Esophagus muscularis mucosa (tissue), 4 donors: ENCODE measurements around the gene ASTL. TPM values are rescaled to one million over a fixed set of nuclear protein-coding genes. Genes with fewer than 3 reads are reported as not detected.

Experiments used
- DNase-seq: peaks from one replicate; pipeline ENCODE4 v3.0.0-alpha.2; 2017; ENCODE audit errors: extremely low spot score
- H3K27ac ChIP-seq, 4 donors: fragments of 200-600 bp; sonication (generic); replicated peaks in 1 of 4; 1 replicate in 3 of 4; 2 replicates in 1 of 4; pipeline ENCODE4 v1.5.1; 2016 to 2019; ENCODE audit warnings: mild to moderate bottlenecking in 1 of 4
- H3K27me3 ChIP-seq, 4 donors: fragments of 200-600 bp; sonication (generic); one replicate each; pipeline versions ENCODE4 v1.5.1 to v1.6.0; 2016 to 2019
- H3K36me3 ChIP-seq, 4 donors: fragments of 200-600 bp; sonication (generic); one replicate each; pipeline ENCODE4 v1.5.1; 2016 to 2019
- H3K4me1 ChIP-seq, 4 donors: fragments of 200-600 bp; sonication (generic); one replicate each; pipeline ENCODE4 v1.5.1; 2016 to 2019
- H3K4me3 ChIP-seq, 4 donors: fragments of 200-600 bp; sonication (generic); 1 replicate in 2 of 4; 2 replicates in 2 of 4; pipeline ENCODE4 v1.5.1; 2016 to 2019; ENCODE audit warnings: mild to moderate bottlenecking in 4 of 4, moderate library complexity in 1 of 4
- H3K9me3 ChIP-seq, 4 donors: fragments of 200-600 bp; sonication (generic); 1 replicate in 3 of 4; 2 replicates in 1 of 4; pipeline ENCODE4 v1.5.1; 2016 to 2019
- EP300 ChIP-seq: sonication (generic); formaldehyde crosslinking; IDR thresholded peaks from one replicate; pipeline ENCODE4 v1.6.1; 2017; ENCODE audit warnings: antibody characterized with exemption
- POLR2A ChIP-seq: fragments of 450-650 bp; IDR thresholded peaks from one replicate; pipeline ENCODE4 v1.6.1; 2017; ENCODE audit warnings: antibody characterized with exemption, moderate library complexity, mild to moderate bottlenecking, low read depth
- POLR2AphosphoS5 ChIP-seq, 2 donors: sonication (generic); formaldehyde crosslinking; IDR thresholded peaks; one replicate each; pipeline ENCODE4 v1.6.1; 2017; ENCODE audit warnings: antibody characterized with exemption in 2 of 2
- WGBS: methylation state at CpG from one replicate; pipeline ENCODE4 v1.1.5; 2018; 5-methylcytosine and 5-hydroxymethylcytosine counted together
- intact Hi-C: fragments of 100-400 bp; cut with DNase I; formaldehyde crosslinking; loops from one replicate; pipeline ENCODE4 v1.15.1; 2023
- total RNA-seq, 4 donors: library from RNA; depleted of rRNA; stranded (reverse); fragments of >200 nt; gene quantifications; one replicate each; pipeline versions ENCODE4 v1.1.0 to v1.2.1, GENCODE V29; 2016
- TF ChIP-seq, protein P1 (sequence below), 3 experiments: fragments of 200-600 bp in 2 of 3; fragments of 450-650 bp in 1 of 3; sonication (generic) in 2 of 3; IDR thresholded peaks; one replicate each; pipeline ENCODE4 v1.5.1; 2017 to 2019; ENCODE audit warnings: antibody characterized with exemption in 3 of 3, mild to moderate bottlenecking in 2 of 3, moderate library complexity in 1 of 3

Gene ASTL
- total RNA-seq, 4 donors from 2014 or later = not detected

DNA sequence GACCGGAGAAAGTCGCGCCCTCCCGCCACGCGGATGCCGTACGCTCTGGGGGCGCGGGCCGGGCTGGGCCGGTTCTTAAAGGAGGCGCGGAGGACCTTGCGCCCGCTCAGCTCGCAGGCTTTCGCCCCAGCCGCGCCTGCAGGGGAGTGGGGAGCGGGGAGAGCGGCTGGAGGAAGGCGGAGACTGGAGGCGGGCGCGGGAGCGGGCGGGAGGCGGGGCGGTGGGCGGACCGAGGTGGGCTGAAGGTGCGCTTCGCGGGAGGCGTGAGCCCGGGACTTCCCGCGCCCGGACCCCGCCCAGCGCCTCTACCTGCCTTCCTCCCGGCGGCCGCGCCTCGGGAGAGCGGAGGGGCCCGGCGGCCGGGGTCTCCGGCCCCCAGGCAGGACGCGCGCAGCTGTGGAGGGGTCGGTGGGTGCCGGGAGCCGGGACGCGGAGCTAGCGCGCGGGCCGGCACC lies 21.9 kb downstream of the ASTL start, which contains the start of gene ADRA2B:
ADRA2B (minus strand) TSS at position 148 of the 455 bp plus-strand sequence. CDS start 422 bp downstream, outside the sequence.
- H3K4me3 ChIP-seq = peak within 1 kb of the TSS; percentile 58 to 72 (median 64)
- no peaks in the 10 kb centered on the region for H3K36me3 ChIP-seq
- intact Hi-C loops = loop anchor here (5.0 kb wide), 1 partner anchor 124 kb away; the partner anchor contains the start of gene ANKRD36C
- WGBS = 0% methylated on average over 14 of the region's 64 CpGs
- peak within 1 kb of the TSS; percentile 46 to 62 (median 48) for H3K27ac ChIP-seq
- H3K9me3 ChIP-seq = no peaks in the 10 kb centered on the region
- H3K4me1 ChIP-seq = peaks cover 12 to 18% (median 17%) of the 10 kb centered on the region in 4 donors
- no peak for DNase-seq
- peaks cover 8 to 76% (median 26%) of the 10 kb centered on the region in 4 donors for H3K27me3 ChIP-seq
- peak in 1 of 2 donors; percentile 42 for TF ChIP-seq POLR2AphosphoS5 (IDR thresholded peaks at IDR 0.05)
- no peak for TF ChIP-seq EP300
- TF ChIP-seq, protein P1, sequence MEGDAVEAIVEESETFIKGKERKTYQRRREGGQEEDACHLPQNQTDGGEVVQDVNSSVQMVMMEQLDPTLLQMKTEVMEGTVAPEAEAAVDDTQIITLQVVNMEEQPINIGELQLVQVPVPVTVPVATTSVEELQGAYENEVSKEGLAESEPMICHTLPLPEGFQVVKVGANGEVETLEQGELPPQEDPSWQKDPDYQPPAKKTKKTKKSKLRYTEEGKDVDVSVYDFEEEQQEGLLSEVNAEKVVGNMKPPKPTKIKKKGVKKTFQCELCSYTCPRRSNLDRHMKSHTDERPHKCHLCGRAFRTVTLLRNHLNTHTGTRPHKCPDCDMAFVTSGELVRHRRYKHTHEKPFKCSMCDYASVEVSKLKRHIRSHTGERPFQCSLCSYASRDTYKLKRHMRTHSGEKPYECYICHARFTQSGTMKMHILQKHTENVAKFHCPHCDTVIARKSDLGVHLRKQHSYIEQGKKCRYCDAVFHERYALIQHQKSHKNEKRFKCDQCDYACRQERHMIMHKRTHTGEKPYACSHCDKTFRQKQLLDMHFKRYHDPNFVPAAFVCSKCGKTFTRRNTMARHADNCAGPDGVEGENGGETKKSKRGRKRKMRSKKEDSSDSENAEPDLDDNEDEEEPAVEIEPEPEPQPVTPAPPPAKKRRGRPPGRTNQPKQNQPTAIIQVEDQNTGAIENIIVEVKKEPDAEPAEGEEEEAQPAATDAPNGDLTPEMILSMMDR (IDR thresholded peaks at IDR 0.05) = no peak
- no peak for TF ChIP-seq POLR2A

DNA sequence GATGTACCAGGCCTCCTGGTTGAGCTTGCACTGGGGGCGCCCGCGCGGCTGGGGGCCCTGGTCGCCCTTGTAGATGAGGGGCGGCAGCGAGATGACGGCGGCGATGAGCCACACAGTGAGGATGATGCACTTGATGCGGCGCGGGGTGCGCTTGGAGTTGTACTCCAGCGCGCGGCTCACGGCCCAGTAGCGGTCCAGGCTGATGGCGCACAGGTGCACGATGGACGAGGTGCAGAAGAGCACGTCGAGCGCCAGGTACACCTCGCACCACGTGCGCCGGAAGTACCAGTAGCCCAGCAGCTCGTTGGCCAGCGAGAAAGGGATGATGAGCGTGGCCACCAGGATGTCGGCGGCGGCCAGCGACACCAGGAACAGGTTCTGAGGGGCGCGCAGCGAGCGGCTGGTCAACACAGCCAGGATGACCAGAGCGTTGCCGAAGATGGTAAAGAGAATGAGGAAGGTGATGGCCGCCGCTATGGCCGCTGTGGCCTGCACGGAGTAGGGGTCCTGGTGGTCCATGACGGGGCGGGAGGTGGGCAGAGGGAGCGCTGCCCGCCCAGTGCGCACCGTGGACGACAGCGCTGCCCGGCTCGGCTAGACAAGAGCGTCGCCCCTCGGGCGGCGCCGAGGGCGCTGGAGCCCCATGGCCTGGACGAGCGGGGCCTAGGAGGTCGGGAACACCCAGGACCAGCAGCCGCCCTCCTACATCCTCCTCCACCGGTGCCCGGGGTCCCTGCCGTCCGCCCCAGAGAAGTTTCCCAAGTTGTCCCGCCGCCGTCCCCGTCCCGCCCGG lies 22.5 kb downstream of the ASTL start:
- intact Hi-C loops = loop anchor here (5.0 kb wide), 1 partner anchor 124 kb away; the partner anchor contains the start of gene ANKRD36C
- peak overlapping the region; percentile 58 to 72 (median 64) for H3K4me3 ChIP-seq
- 60% methylated on average over 42 of the region's 77 CpGs for WGBS
- peak overlapping the region; percentile 44 to 62 (median 48) for H3K27ac ChIP-seq
- no peaks in the 10 kb centered on the region for H3K9me3 ChIP-seq
- H3K36me3 ChIP-seq = no peaks in the 10 kb centered on the region
- DNase-seq = no peak
- peaks cover 12 to 18% (median 17%) of the 10 kb centered on the region in 4 donors for H3K4me1 ChIP-seq
- H3K27me3 ChIP-seq = peaks cover 8 to 70% (median 24%) of the 10 kb centered on the region in 4 donors
- TF ChIP-seq POLR2AphosphoS5 (IDR thresholded peaks at IDR 0.05) = no peak
- TF ChIP-seq EP300 = no peak
- TF ChIP-seq POLR2A = no peak
- TF ChIP-seq, protein P1 (IDR thresholded peaks at IDR 0.05) = no peak

DNA sequence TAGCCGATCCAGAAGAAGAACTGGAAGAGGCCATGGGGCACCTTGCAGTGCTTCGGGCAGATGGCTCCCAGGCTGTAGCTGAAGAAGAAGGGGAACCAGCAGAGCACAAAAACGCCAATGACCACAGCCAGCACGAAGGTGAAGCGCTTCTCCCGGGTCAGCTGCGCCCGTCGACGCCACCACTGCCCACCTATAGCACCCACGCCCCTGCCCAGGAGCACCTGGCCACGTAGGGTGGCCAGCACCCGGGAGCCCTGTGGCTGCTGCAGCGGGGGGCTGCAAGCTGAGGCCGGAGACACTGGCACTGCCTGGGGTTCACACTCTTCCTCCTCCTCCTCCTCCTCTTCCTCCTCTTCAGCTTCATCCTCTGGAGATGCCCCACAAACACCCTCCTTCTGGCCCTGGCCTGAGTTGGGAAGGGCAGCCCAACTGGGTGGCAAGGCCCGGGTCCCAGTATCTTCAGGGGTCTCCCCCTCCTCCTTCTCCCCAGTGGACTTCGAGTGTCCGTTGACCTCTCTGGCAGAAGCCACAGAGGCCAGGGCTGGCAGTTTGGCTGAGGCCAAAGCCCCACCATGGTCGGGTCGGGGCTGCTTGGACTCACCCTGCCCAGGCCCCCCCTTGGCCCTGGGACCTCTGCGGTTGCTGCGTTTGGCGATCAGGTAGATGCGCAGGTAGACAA lies 23.3 kb downstream of the ASTL start:
- Histone ChIP-seq H3K27me3 (peaks cover 8 to 62% (median 24%) of the 10 kb centered on the region in 4 donors), H3K4me3 (peak overlapping the region; percentile 17 to 72 (median 64)), H3K4me1 (peaks cover 12 to 20% (median 17%) of the 10 kb centered on the region in 4 donors), H3K36me3 (no peaks in the 10 kb centered on the region), H3K27ac (no peak overlapping the region), H3K9me3 (no peaks in the 10 kb centered on the region)
- DNase-seq = no peak
- TF ChIP-seq POLR2AphosphoS5 (IDR thresholded peaks at IDR 0.05) (no peak), POLR2A (no peak), EP300 (no peak)
- TF ChIP-seq, protein P1 (IDR thresholded peaks at IDR 0.05) = no peak
- intact Hi-C loops = loop anchor here (5.0 kb wide), 1 partner anchor 123 kb away; the partner anchor contains the start of gene ANKRD36C
- 91% methylated on average over 20 of the region's 24 CpGs for WGBS

DNA sequence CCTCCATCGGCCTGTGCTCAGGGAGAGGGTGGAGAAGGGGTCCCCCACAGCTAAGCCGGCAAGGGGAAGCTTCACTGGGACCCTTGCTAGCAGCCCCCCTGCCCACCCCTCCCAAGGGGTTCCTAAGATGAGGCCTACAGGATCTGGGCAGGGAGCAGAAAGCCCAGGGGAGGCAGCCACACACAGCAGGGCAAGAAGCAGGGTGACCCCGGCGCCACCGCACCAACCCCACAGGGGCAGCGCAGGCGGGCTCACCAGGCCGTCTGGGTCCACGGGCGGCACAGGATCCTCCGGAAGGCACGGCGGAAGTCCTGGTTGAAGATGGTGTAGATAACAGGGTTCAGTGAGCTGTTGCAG lies 23.8 kb downstream of the ASTL start:
- peak overlapping the region in 2 of 4 donors; percentile 14 to 15 for H3K27ac ChIP-seq
- H3K27me3 ChIP-seq = peaks cover 8 to 57% (median 24%) of the 10 kb centered on the region in 4 donors
- H3K4me3 ChIP-seq = peak overlapping the region; percentile 17 to 72 (median 64)
- peaks cover 14 to 26% (median 19%) of the 10 kb centered on the region in 4 donors for H3K4me1 ChIP-seq
- no peaks in the 10 kb centered on the region for H3K36me3 ChIP-seq
- no peak for DNase-seq
- WGBS = 86% methylated on average over 13 of the region's 13 CpGs
- intact Hi-C loops = no loop called here
- no peak for TF ChIP-seq POLR2A
- TF ChIP-seq EP300 = no peak
- TF ChIP-seq, protein P1 (IDR thresholded peaks at IDR 0.05) = no peak
- no peak for TF ChIP-seq POLR2AphosphoS5 (IDR thresholded peaks at IDR 0.05)
- H3K9me3 ChIP-seq = no peaks in the 10 kb centered on the region
